Heart right ventricle (tissue), 16 donors: ENCODE results near the gene ARHGAP19. TPM values are rescaled to one million over a fixed set of nuclear protein-coding genes. Genes with fewer than 3 reads are reported as not detected.
A peak's percentile ranks its signal among the peaks of the same experiment; 100 is the strongest.

Experiments
- ATAC-seq, 8 donors: fragments of 200-7000 bp; cut with Tn5 transposase; one replicate each; pipeline ENCODE4 v1.9.1; 2020; ENCODE audit warnings: mild to moderate bottlenecking in 8 of 8, moderate library complexity in 8 of 8, moderate number of reproducible peaks in 1 of 8
- DNase-seq, 2 donors: peaks; one replicate each; pipeline ENCODE4 v3.0.0-alpha.2; 2020
- H3K27ac ChIP-seq, 10 donors: fragments of 200-600 bp; sonication (generic) in 2 of 10; one replicate each; pipeline versions ENCODE4 v1.5.0 to v1.8.0; 2020 to 2022; ENCODE audit warnings: mild to moderate bottlenecking in 3 of 10
- H3K27me3 ChIP-seq, 7 donors: fragments of 200-600 bp; one replicate each; pipeline ENCODE4 v1.8.0; 2021 to 2022; ENCODE audit warnings: mild to moderate bottlenecking in 2 of 7
- H3K36me3 ChIP-seq, 9 donors: fragments of 200-600 bp; sonication (generic) in 1 of 9; one replicate each; pipeline versions ENCODE4 v1.5.0 to v1.8.0; 2020 to 2022; ENCODE audit warnings: mild to moderate bottlenecking in 2 of 9
- H3K4me1 ChIP-seq, 9 donors: fragments of 200-600 bp; sonication (generic) in 1 of 9; one replicate each; pipeline versions ENCODE4 v1.5.0 to v1.8.0; 2020 to 2022; ENCODE audit warnings: mild to moderate bottlenecking in 4 of 9
- H3K4me3 ChIP-seq, 10 donors: fragments of 200-600 bp; sonication (generic) in 2 of 10; one replicate each; pipeline versions ENCODE4 v1.5.0 to v1.8.0; 2020 to 2022; ENCODE audit warnings: mild to moderate bottlenecking in 7 of 10, moderate library complexity in 2 of 10
- H3K9me3 ChIP-seq, 11 donors: fragments of 200-600 bp in 10 of 11; sonication (generic) in 2 of 11; one replicate each; pipeline versions ENCODE4 v1.5.0 to v1.8.0; 2013 to 2022; ENCODE audit warnings: mild to moderate bottlenecking in 2 of 11, control low read depth in 1 of 11, moderate library complexity in 1 of 11
- CTCF ChIP-seq, 9 donors: fragments of 200-600 bp; sonication (generic) in 2 of 9; IDR thresholded peaks; one replicate each; pipeline versions ENCODE4 v1.5.0 to v1.8.0; 2021 to 2022; ENCODE audit warnings: antibody characterized with exemption in 9 of 9, mild to moderate bottlenecking in 5 of 9, moderate library complexity in 1 of 9
- WGBS, 2 donors: extraction: QIAGEN DNeasy Blood & Tissue Kit; methylation state at CpG; one replicate each; pipeline ENCODE4 v1.1.7; 2013; ENCODE audit warnings: inconsistent platforms in 1 of 2; 5-methylcytosine and 5-hydroxymethylcytosine counted together
- intact Hi-C, 10 donors: fragments of 100-400 bp; cut with DNase I; formaldehyde crosslinking; loops; one replicate each; pipeline versions ENCODE4 v1.11.1 to v1.14.2; 2022
- polyA plus RNA-seq, 2 donors: library from polyadenylated mRNA; stranded (reverse); fragments of 200-250 nt; gene quantifications; one replicate each; pipeline ENCODE4 v1.2.3, GENCODE V29; 2013
- total RNA-seq, 10 donors: library from RNA; stranded (reverse); fragmentation: NEBNext Ultra II Directional in 3 of 10; extraction: Animal tissue kit (Norgen Biotek cat#: 25700) in 3 of 10; gene quantifications; one replicate each; pipeline versions ENCODE4 v1.2.1 to v1.2.4, GENCODE V29; 2021 to 2023
- donor health status: Arrhythmogenic right ventricular cardiomyopathy.
- donor health status: ischemic (EF 13 %, LVEDD 7.1; RV severe dilation, severe dysfunction).
- donor health status: healthy with polysubstance abuse.
- donor health status: DM: no; HTN: yes; CAD: no.
- donor health status: DM: no; HTN: no; CAD: no.
- donor health status: ischemic (EF 25% LVEDD 6.9; RV normal size, moderate dysfunction).
- donor health status: ischemic (EF 25% LVEDD 5.7; RV mildly dilated, moderate dysfunction).
- donor health status: healthy.
- donor health status: DM: yes; HTN: yes; CAD: no.
- donor health status: Ischemic cardiomyopathy.
- donor health status: ischemic (EF 35%, LVEDD 5.7; RV mildly dilated, moderate dysfunction).
- donor health status: nonischemic (EF 11% LVEDD 7.7; RV severe dilation, severe dysfunction).
- donor health status: DM: yes; HTN: yes; CAD: no.
- donor health status: PGD.
- donor health status: ischemic (EF 29% LVEDD 5.4; RV normal size, mild dysfunction).
- donor health status: nonischemic (EF 23%, LVEDD 6.1; RV moderate dilation, normal function).

ARHGAP19 gene
- total and polyA plus RNA-seq, 12 donors, result 1.5 to 6.2 (median 3.4) TPM

GRCh38 chr10:97319671-97320479 is 27.4 kb upstream of the ARHGAP19 start:
- no peaks in the 10 kb centered on the region for H3K27me3 ChIP-seq
- intact Hi-C loops, result loop anchor here in 3 of 10 donors (1.0 to 5.0 kb wide), 3 partner anchors 13 to 33 kb away; partner anchors contain the start of gene FRAT2 (in 1 of the 3)
- DNase-seq (peak; percentile 26 to 60), ATAC-seq (peak; percentile 21 to 60 (median 38))
- WGBS, 2 donors, result 1% methylated on average over 74 to 83 of the region's 83 CpGs
- peak overlapping the region; percentile 59 to 100 (median 98) for H3K27ac ChIP-seq
- H3K4me1 ChIP-seq, result peaks cover 6 to 45% (median 24%) of the 10 kb centered on the region in 9 donors
- TF ChIP-seq CTCF (IDR thresholded peaks at IDR 0.05), result peak in 2 of 9 donors; percentile 15 to 17
- H3K4me3 ChIP-seq, result peak overlapping the region; percentile 51 to 97 (median 84)
- H3K9me3 ChIP-seq, result no peaks in the 10 kb centered on the region
- H3K36me3 ChIP-seq, result no peaks in the 10 kb centered on the region

GRCh38 chr10:97318772-97319651 is 26.6 kb upstream of the ARHGAP19 start, which contains the start of gene FRAT1:
FRAT1 (plus strand) TSS chr10:97319271; CDS start chr10:97319454, 183 bp downstream.
- Histone ChIP-seq H3K4me3 (peak within 1 kb of the TSS; percentile 51 to 97 (median 84)), H3K9me3 (no peaks in the 10 kb centered on the region), H3K4me1 (peaks cover 6 to 53% (median 24%) of the 10 kb centered on the region in 9 donors), H3K27me3 (no peaks in the 10 kb centered on the region), H3K27ac (peak within 1 kb of the TSS; percentile 96 to 100 (median 98)), H3K36me3 (no peaks in the 10 kb centered on the region)
- ATAC-seq, result peak; percentile 88 to 96 (median 92)
- intact Hi-C loops, result loop anchor here in 1 of 10 donors (1.0 kb wide), 1 partner anchor 14 kb away; no protein-coding TSS in a partner anchor
- peak; percentile 92 to 93 for DNase-seq
- 0 to 1% methylated on average over 70 to 79 of the region's 79 CpGs for WGBS, 2 donors
- no peak for TF ChIP-seq CTCF (IDR thresholded peaks at IDR 0.05)

GRCh38 chr10:97314671-97315070 is 22.2 kb upstream of the ARHGAP19 start:
- Histone ChIP-seq H3K4me1 (peaks cover 0 to 24% (median 0%) of the 10 kb centered on the region in 9 donors), H3K4me3 (no peak overlapping the region), H3K27ac (no peak overlapping the region), H3K9me3 (no peaks in the 10 kb centered on the region), H3K36me3 (no peaks in the 10 kb centered on the region), H3K27me3 (no peaks in the 10 kb centered on the region)
- ATAC-seq, result no peak
- TF ChIP-seq CTCF (IDR thresholded peaks at IDR 0.05), result no peak
- intact Hi-C loops, result no loop called here
- no peak for DNase-seq
- WGBS, 2 donors, result 70 to 72% methylated on average over 4 of the region's 4 CpGs

- WGBS, 2 donors, result 81 to 87% methylated on average over 6 of the region's 6 CpGs
- no peaks in the 10 kb centered on the region for H3K36me3 ChIP-seq
- H3K27ac ChIP-seq, result no peak overlapping the region
- no peaks in the 10 kb centered on the region for H3K9me3 ChIP-seq
- DNase-seq (no peak), ATAC-seq (no peak)
- peaks cover 0 to 26% (median 0%) of the 10 kb centered on the region in 9 donors for H3K4me1 ChIP-seq
- H3K27me3 ChIP-seq, result no peaks in the 10 kb centered on the region
- no peak for TF ChIP-seq CTCF (IDR thresholded peaks at IDR 0.05)
- intact Hi-C loops, result no loop called here
- H3K4me3 ChIP-seq, result no peak overlapping the region
Observed at GRCh38 chr10:97312897-97313296, 20.5 kb upstream of the ARHGAP19 start.
